Left forelimb (tissue), 1 donor: ENCODE results near the gene CST1.

ENCODE experiments used
- DNase-seq: peaks from one replicate; pipeline ENCODE4 v3.0.0-alpha.2; 2018; ENCODE audit warnings: low spot score

The CST1 gene

DNA sequence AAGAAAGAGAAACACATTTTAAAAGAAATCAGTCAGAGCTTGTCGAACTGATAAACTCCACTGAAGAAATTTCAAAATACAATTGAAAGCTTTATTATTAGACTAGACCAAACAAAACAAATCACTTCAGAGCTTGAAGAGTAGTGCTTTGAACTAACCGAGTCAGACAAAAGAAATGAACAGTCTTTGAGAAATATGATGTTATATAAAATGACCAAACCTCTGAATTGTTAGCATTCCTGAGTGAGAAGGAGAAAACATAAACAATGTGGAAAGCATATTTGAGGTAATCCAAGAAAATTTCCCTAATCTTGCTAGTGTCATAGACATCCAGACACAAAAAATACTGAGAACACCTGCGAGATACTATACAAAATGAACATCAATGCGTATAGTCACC lies 48.7 kb downstream of the CST1 start:
- DNase-seq = no peak

GRCh38 chr20:23700931-23701330 lies 49.8 kb downstream of the CST1 start:
- DNase-seq = no peak

DNA sequence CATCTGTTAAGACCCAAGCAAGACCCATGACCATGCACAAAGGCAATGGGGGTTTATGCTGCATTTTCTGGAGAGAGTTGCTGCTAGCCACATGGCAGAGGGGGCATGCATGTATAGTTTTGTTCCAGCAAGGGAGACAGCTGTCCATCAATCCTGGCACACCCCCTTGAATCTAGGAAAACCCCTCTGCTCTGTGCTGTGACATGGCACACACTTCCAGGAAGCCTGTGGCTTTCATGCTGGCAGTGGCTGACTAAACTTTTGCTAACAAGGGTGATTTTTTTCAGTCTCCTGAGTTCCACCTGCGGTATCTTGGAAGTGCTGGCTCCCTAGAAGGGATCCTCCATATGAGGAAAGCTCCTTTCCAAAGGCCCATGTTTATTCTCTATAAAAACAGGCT lies 52.8 kb downstream of the CST1 start:
- no peak for DNase-seq
